CD8-positive, alpha-beta memory T cell (primary cell): ENCODE results near the gene CHAC1. TPM values are rescaled to one million over a fixed set of nuclear protein-coding genes. Genes with fewer than 3 reads are reported as not detected.
A peak's percentile ranks its signal among the peaks of the same experiment; 100 is the strongest.

Source experiments
- CTCF ChIA-PET: fragments of 350-600 bp; sonication (Branson Sonifier 250); formaldehyde crosslinking; loops from one replicate; lab custom pipeline; 2021; ENCODE audit warnings: antibody characterized with exemption; lab: Charles Lee
- POLR2A ChIA-PET: fragments of 350-600 bp; sonication (Branson Sonifier 250); formaldehyde crosslinking; loops from one replicate; lab custom pipeline; 2021; ENCODE audit warnings: antibody characterized with exemption; lab: Charles Lee
- DNase-seq, 5 donors: peaks; one replicate each; pipeline versions ENCODE4 v3.0.0 to v3.0.0-alpha.2; 2020 to 2022; ENCODE audit warnings: mixed read lengths in 1 of 5
- H3K27ac ChIP-seq: one replicate; pipeline ENCODE4 v1.7.0; 2013; ENCODE audit warnings: low read depth, mild to moderate bottlenecking, low read length, moderate library complexity
- H3K27me3 ChIP-seq: 2 replicates; pipeline ENCODE4 v1.7.0; 2013; ENCODE audit warnings: low read length, mild to moderate bottlenecking; ENCODE audit not compliant: insufficient read depth, poor library complexity, severe bottlenecking
- H3K36me3 ChIP-seq: 2 replicates; pipeline ENCODE4 v1.7.0; 2013; ENCODE audit warnings: mild to moderate bottlenecking, low read length, moderate library complexity; ENCODE audit not compliant: insufficient read depth
- H3K4me1 ChIP-seq: 2 replicates; pipeline ENCODE4 v1.7.0; 2013; ENCODE audit warnings: mild to moderate bottlenecking, low read length, moderate library complexity; ENCODE audit not compliant: insufficient read depth
- H3K4me3 ChIP-seq: 2 replicates; pipeline ENCODE4 v1.7.0; 2013; ENCODE audit warnings: mild to moderate bottlenecking, low read length
- H3K9me3 ChIP-seq: 2 replicates; pipeline ENCODE4 v1.7.0; 2013; ENCODE audit warnings: mild to moderate bottlenecking, low read length
- H3K27ac Mint-ChIP-seq, 8 donors: one replicate each; pipeline ENCODE4 v1.8.0; 2020 to 2021; ENCODE audit warnings: mixed read lengths in 8 of 8, mild to moderate bottlenecking in 6 of 8, inconsistent platforms in 3 of 8, moderate library complexity in 3 of 8
- H3K27me3 Mint-ChIP-seq, 2 donors: one replicate each; pipeline ENCODE4 v1.8.0; 2020 to 2021; ENCODE audit warnings: mixed read lengths in 2 of 2, mild to moderate bottlenecking in 1 of 2, moderate library complexity in 1 of 2
- H3K36me3 Mint-ChIP-seq, 3 donors: one replicate each; pipeline ENCODE4 v1.8.0; 2020 to 2021; ENCODE audit warnings: mixed read lengths in 3 of 3, inconsistent platforms in 1 of 3, mild to moderate bottlenecking in 1 of 3
- H3K4me1 Mint-ChIP-seq, 3 donors: one replicate each; pipeline ENCODE4 v1.8.0; 2020 to 2021; ENCODE audit warnings: mixed read lengths in 3 of 3, inconsistent platforms in 1 of 3, mild to moderate bottlenecking in 1 of 3
- H3K4me3 Mint-ChIP-seq, 7 donors: one replicate each; pipeline ENCODE4 v1.8.0; 2020 to 2021; ENCODE audit warnings: mixed read lengths in 7 of 7, mild to moderate bottlenecking in 6 of 7, moderate library complexity in 4 of 7, inconsistent platforms in 2 of 7
- H3K9me3 Mint-ChIP-seq, 5 donors: one replicate each; pipeline ENCODE4 v1.8.0; 2020 to 2022; ENCODE audit warnings: mixed read lengths in 5 of 5, mild to moderate bottlenecking in 3 of 5, moderate library complexity in 2 of 5, inconsistent platforms in 1 of 5
- polyA plus RNA-seq: library from polyadenylated mRNA; unstranded; fragments of 300-500 nt; fragmentation: Illumina TruSeq; gene quantifications from one replicate; pipeline ENCODE4 v1.2.3, GENCODE V29; 2021
- total RNA-seq, 2 experiments: library from RNA; stranded (reverse); gene quantifications; one replicate each; pipeline ENCODE4 v1.2.3, GENCODE V29; 2021

CHAC1 gene
- total and polyA plus RNA-seq, 3 experiments from 2014 or later: 15.1 to 16.7 TPM; not detected in 1

GRCh38 chr15:40934457-40934856 lies 18.8 kb upstream of the CHAC1 start:
- H3K4me1 Mint-ChIP-seq: peaks cover 16 to 29% (median 19%) of the 10 kb centered on the region in 3 donors
- H3K4me3 Mint-ChIP-seq: no peak overlapping the region
- H3K27me3 Mint-ChIP-seq: peaks cover 29 to 33% of the 10 kb centered on the region in 2 donors
- no peak overlapping the region for H3K27ac Mint-ChIP-seq
- H3K9me3 Mint-ChIP-seq: no peaks in the 10 kb centered on the region
- peaks cover 18% of the 10 kb centered on the region for H3K4me1 ChIP-seq
- POLR2A ChIA-PET: no interaction called here
- H3K9me3 ChIP-seq: no peaks in the 10 kb centered on the region
- no peak for DNase-seq
- peaks cover 23% of the 10 kb centered on the region for H3K27me3 ChIP-seq
- no peaks in the 10 kb centered on the region for H3K36me3 ChIP-seq
- no peaks in the 10 kb centered on the region for H3K36me3 Mint-ChIP-seq
- no peak overlapping the region for H3K4me3 ChIP-seq
- CTCF ChIA-PET: no interaction called here
- no peak overlapping the region for H3K27ac ChIP-seq

GRCh38 chr15:40936234-40936708 lies 17.0 kb upstream of the CHAC1 start:
- Mint-ChIP-seq H3K27me3 (peaks cover 17 to 18% of the 10 kb centered on the region in 2 donors), H3K4me3 (no peak overlapping the region), H3K4me1 (peaks cover 8 to 29% (median 12%) of the 10 kb centered on the region in 3 donors), H3K27ac (peak overlapping the region in 1 of 8 donors; percentile 74), H3K36me3 (no peaks in the 10 kb centered on the region), H3K9me3 (no peaks in the 10 kb centered on the region)
- ChIA-PET POLR2A (interaction anchor here (0.7 kb wide), 1 partner anchor 1775 kb away, joined by 3 read pairs; no protein-coding TSS in a partner anchor), CTCF (interaction anchor here (0.7 kb wide), 1 partner anchor 25 kb away, joined by 3 read pairs; no protein-coding TSS in a partner anchor)
- H3K4me1 ChIP-seq: peaks cover 8% of the 10 kb centered on the region
- no peak for DNase-seq
- no peaks in the 10 kb centered on the region for H3K36me3 ChIP-seq
- peaks cover 6% of the 10 kb centered on the region for H3K27me3 ChIP-seq
- no peak overlapping the region for H3K4me3 ChIP-seq
- H3K9me3 ChIP-seq: no peaks in the 10 kb centered on the region
- no peak overlapping the region for H3K27ac ChIP-seq

GRCh38 chr15:40936709-40937666 lies 16.3 kb upstream of the CHAC1 start:
- no peaks in the 10 kb centered on the region for H3K27me3 ChIP-seq
- Mint-ChIP-seq H3K36me3 (no peaks in the 10 kb centered on the region), H3K9me3 (no peaks in the 10 kb centered on the region), H3K27ac (peak overlapping the region in 3 of 8 donors; percentile 38 to 69 (median 42)), H3K4me3 (peak overlapping the region in 1 of 7 donors; percentile 22), H3K4me1 (peaks cover 7 to 25% (median 10%) of the 10 kb centered on the region in 3 donors), H3K27me3 (peaks cover 10 to 11% of the 10 kb centered on the region in 2 donors)
- ChIA-PET POLR2A (interaction anchor here (0.7 to 0.9 kb wide), 2 partner anchors 13 to 1775 kb away, joined by 3 read pairs; no protein-coding TSS in a partner anchor), CTCF (interaction anchor here (0.7 to 1.0 kb wide), 2 partner anchors 26 to 27 kb away, joined by 3 read pairs; no protein-coding TSS in a partner anchor)
- no peaks in the 10 kb centered on the region for H3K36me3 ChIP-seq
- no peaks in the 10 kb centered on the region for H3K9me3 ChIP-seq
- peaks cover 10% of the 10 kb centered on the region for H3K4me1 ChIP-seq
- H3K27ac ChIP-seq: no peak overlapping the region
- no peak for DNase-seq
- no peak overlapping the region for H3K4me3 ChIP-seq

- no peak overlapping the region for H3K27ac ChIP-seq
- DNase-seq: peak in 1 of 5 donors; percentile 41
- no peaks in the 10 kb centered on the region for H3K27me3 ChIP-seq
- H3K27me3 Mint-ChIP-seq: peaks cover 4 to 5% of the 10 kb centered on the region in 2 donors
- no peak overlapping the region for H3K4me3 ChIP-seq
- H3K9me3 Mint-ChIP-seq: no peaks in the 10 kb centered on the region
- H3K36me3 ChIP-seq: no peaks in the 10 kb centered on the region
- no peak overlapping the region for H3K27ac Mint-ChIP-seq
- H3K36me3 Mint-ChIP-seq: no peaks in the 10 kb centered on the region
- H3K4me1 Mint-ChIP-seq: peaks cover 14 to 27% (median 16%) of the 10 kb centered on the region in 3 donors
- ChIA-PET POLR2A (interaction anchor here (0.5 to 0.9 kb wide), 2 partner anchors 14 to 379 kb away, joined by 3 to 4 read pairs; no protein-coding TSS in a partner anchor), CTCF (interaction anchor here (1.0 kb wide), 1 partner anchor 26 kb away, joined by 3 read pairs; no protein-coding TSS in a partner anchor)
- peak overlapping the region in 1 of 7 donors; percentile 14 for H3K4me3 Mint-ChIP-seq
- no peaks in the 10 kb centered on the region for H3K9me3 ChIP-seq
- peaks cover 19% of the 10 kb centered on the region for H3K4me1 ChIP-seq
Measured at GRCh38 chr15:40937762-40938535, 15.3 kb upstream of the CHAC1 start.

- no peak for DNase-seq
- peaks cover 18 to 33% (median 20%) of the 10 kb centered on the region in 3 donors for H3K4me1 Mint-ChIP-seq
- H3K4me3 Mint-ChIP-seq: peak overlapping the region in 1 of 7 donors; percentile 14
- H3K27ac Mint-ChIP-seq: no peak overlapping the region
- H3K4me3 ChIP-seq: no peak overlapping the region
- no peaks in the 10 kb centered on the region for H3K36me3 Mint-ChIP-seq
- no peaks in the 10 kb centered on the region for H3K9me3 ChIP-seq
- H3K27ac ChIP-seq: no peak overlapping the region
- H3K27me3 Mint-ChIP-seq: peaks cover 1 to 4% of the 10 kb centered on the region in 2 donors
- H3K27me3 ChIP-seq: no peaks in the 10 kb centered on the region
- no peaks in the 10 kb centered on the region for H3K9me3 Mint-ChIP-seq
- H3K36me3 ChIP-seq: no peaks in the 10 kb centered on the region
- H3K4me1 ChIP-seq: peaks cover 24% of the 10 kb centered on the region
- ChIA-PET POLR2A (interaction anchor here (0.5 kb wide), 1 partner anchor 378 kb away, joined by 4 read pairs; no protein-coding TSS in a partner anchor), CTCF (interaction anchor here (5.2 kb wide), 1 partner anchor 33 kb away, joined by 46 read pairs; no protein-coding TSS in a partner anchor)
Measured at GRCh38 chr15:40938536-40938870, 14.8 kb upstream of the CHAC1 start.

- peak in 1 of 5 donors; percentile 23 for DNase-seq
- H3K4me3 ChIP-seq: no peak overlapping the region
- Mint-ChIP-seq H3K4me3 (peak overlapping the region; percentile 57 to 70 (median 65)), H3K4me1 (peaks cover 18 to 35% (median 25%) of the 10 kb centered on the region in 3 donors), H3K36me3 (no peaks in the 10 kb centered on the region), H3K9me3 (no peaks in the 10 kb centered on the region), H3K27me3 (no peaks in the 10 kb centered on the region), H3K27ac (peak overlapping the region; percentile 52 to 93 (median 79))
- no peaks in the 10 kb centered on the region for H3K9me3 ChIP-seq
- ChIA-PET POLR2A (interaction anchor here (0.5 to 1.2 kb wide), 2 partner anchors 10 to 246 kb away, joined by 3 to 4 read pairs; no protein-coding TSS in a partner anchor), CTCF (interaction anchor here (0.7 to 5.2 kb wide), 6 partner anchors 10 to 35 kb away, joined by 3 to 46 read pairs (median 5); no protein-coding TSS in a partner anchor)
- H3K36me3 ChIP-seq: no peaks in the 10 kb centered on the region
- H3K27me3 ChIP-seq: no peaks in the 10 kb centered on the region
- H3K4me1 ChIP-seq: peaks cover 29% of the 10 kb centered on the region
- H3K27ac ChIP-seq: no peak overlapping the region
Measured at GRCh38 chr15:40940296-40940801, 12.9 kb upstream of the CHAC1 start.

GRCh38 chr15:40941068-40941527 lies 12.2 kb upstream of the CHAC1 start:
- Mint-ChIP-seq H3K4me3 (peak overlapping the region; percentile 57 to 82 (median 65)), H3K4me1 (peaks cover 18 to 35% (median 25%) of the 10 kb centered on the region in 3 donors), H3K9me3 (no peaks in the 10 kb centered on the region), H3K27me3 (no peaks in the 10 kb centered on the region), H3K36me3 (no peaks in the 10 kb centered on the region), H3K27ac (peak overlapping the region; percentile 52 to 93 (median 76))
- POLR2A ChIA-PET: interaction anchor here (0.5 to 2.5 kb wide), 6 partner anchors 10 to 260 kb away, joined by 3 to 24 read pairs (median 4); partner anchors contain the start of genes CHAC1, DLL4 and VPS18
- no peaks in the 10 kb centered on the region for H3K36me3 ChIP-seq
- CTCF ChIA-PET: interaction anchor here (0.7 to 5.2 kb wide), 13 partner anchors 8 to 130 kb away, joined by 3 to 46 read pairs (median 5); partner anchors contain the start of genes CHAC1 and DLL4
- no peaks in the 10 kb centered on the region for H3K9me3 ChIP-seq
- peaks cover 29% of the 10 kb centered on the region for H3K4me1 ChIP-seq
- no peak for DNase-seq
- H3K27me3 ChIP-seq: no peaks in the 10 kb centered on the region
- no peak overlapping the region for H3K27ac ChIP-seq
- H3K4me3 ChIP-seq: no peak overlapping the region
